Measurements from ENCODE around the gene SOHLH1.

SOHLH1 gene

GRCh38 chr9:135718616-135719015 lies 19.3 kb upstream of the SOHLH1 start (continued):
- TF ChIP-seq ZNF148 (tag by site-specific recombination; IDR thresholded peaks at IDR 0.05; ENCODE audit: borderline replicate concordance) (no peak), ZSCAN4 (tag by site-specific recombination; IDR thresholded peaks at IDR 0.05) (no peak), ZNF221 (tag by site-specific recombination; IDR thresholded peaks at IDR 0.05; ENCODE audit: borderline replicate concordance) (no peak), BCL11A (tag by site-specific recombination; IDR thresholded peaks at IDR 0.05; ENCODE audit: low read depth) (no peak), ZNF792 (tag by site-specific recombination; IDR thresholded peaks at IDR 0.05) (no peak), ZNF571 (tag by site-specific recombination; IDR thresholded peaks at IDR 0.05) (no peak), ZBTB6 (tag by site-specific recombination; IDR thresholded peaks at IDR 0.05) (peak; percentile 63; the same call in 1 of the 2 replicates)

- H3K36me3 ChIP-seq (ENCODE audit: control insufficient read depth in 2 of 2, insufficient read depth in 1 of 2, low read length in 2 of 2): no peaks in the 10 kb centered on the region
- no peak for TF ChIP-seq ZSCAN16 (tag by site-specific recombination; IDR thresholded peaks at IDR 0.05)
- TF ChIP-seq SALL2 (tag by site-specific recombination; IDR thresholded peaks at IDR 0.05; ENCODE audit: borderline replicate concordance): no peak
- no peak for TF ChIP-seq ZNF830 (tag by site-specific recombination; IDR thresholded peaks at IDR 0.05; ENCODE audit: low read depth)
- TF ChIP-seq ZBTB49 (tag by site-specific recombination; IDR thresholded peaks at IDR 0.05; ENCODE audit: low read depth): no peak
- TF ChIP-seq ZNF596 (tag by site-specific recombination; IDR thresholded peaks at IDR 0.05): no peak
- TF ChIP-seq ZNF169 (tag by site-specific recombination; IDR thresholded peaks at IDR 0.05): no peak
- TF ChIP-seq PRDM1 (tag by site-specific recombination; IDR thresholded peaks at IDR 0.05): no peak
- no peak for TF ChIP-seq ZNF571 (tag by site-specific recombination; IDR thresholded peaks at IDR 0.05)
- no peak for TF ChIP-seq FEZF1 (tag by site-specific recombination; IDR thresholded peaks at IDR 0.05)
- H3K4me1 ChIP-seq (ENCODE audit: control insufficient read depth, insufficient read depth, low read length): no peaks in the 10 kb centered on the region
- ChIA-PET POLR2A (no interaction called here), CTCF (interaction anchor here (1.2 kb wide), 1 partner anchor 111 kb away, joined by 3 read pairs; no protein-coding TSS in a partner anchor)
- H3K27ac ChIP-seq (ENCODE audit: extremely low read depth, low read depth, low read length): no peak overlapping the region
- H3K9me3 ChIP-seq (ENCODE audit: control insufficient read depth, insufficient read depth, low read depth, low read length): no peaks in the 10 kb centered on the region
- H3K4me3 ChIP-seq (ENCODE audit: low read depth, low read length): no peak overlapping the region
Observed at GRCh38 chr9:135717410-135717809, 18.1 kb upstream of the SOHLH1 start.

- Histone ChIP-seq H3K4me3 (ENCODE audit: low read depth, low read length) (no peak overlapping the region), H3K4me1 (ENCODE audit: control insufficient read depth, insufficient read depth, low read length) (no peaks in the 10 kb centered on the region), H3K36me3 (ENCODE audit: control insufficient read depth in 2 of 2, insufficient read depth in 1 of 2, low read length in 2 of 2) (no peaks in the 10 kb centered on the region), H3K27ac (ENCODE audit: extremely low read depth, low read depth, low read length) (no peak overlapping the region), H3K9me3 (ENCODE audit: control insufficient read depth, insufficient read depth, low read depth, low read length) (no peaks in the 10 kb centered on the region)
- ChIA-PET POLR2A (no interaction called here), CTCF (interaction anchor here (1.2 to 1.4 kb wide), 4 partner anchors 10 to 109 kb away, joined by 3 to 4 read pairs (median 3); no protein-coding TSS in a partner anchor)
- no peak for TF ChIP-seq TSHZ1 (tag by site-specific recombination; IDR thresholded peaks at IDR 0.05; ENCODE audit: borderline replicate concordance)
- no peak for TF ChIP-seq WT1 (tag by site-specific recombination; IDR thresholded peaks at IDR 0.05)
- TF ChIP-seq ZNF335 (tag by site-specific recombination; conservative IDR thresholded peaks at IDR 0.05): no peak
- TF ChIP-seq ZSCAN23 (tag by site-specific recombination; IDR thresholded peaks at IDR 0.05): no peak
- no peak for TF ChIP-seq ZNF555 (tag by site-specific recombination; conservative IDR thresholded peaks at IDR 0.05)
- no peak for TF ChIP-seq TCF7L2 (IDR thresholded peaks at IDR 0.05; ENCODE audit: borderline replicate concordance, low read depth, low read length)
- TF ChIP-seq ZNF610 (tag by site-specific recombination; IDR thresholded peaks at IDR 0.05; ENCODE audit: borderline replicate concordance): no peak
- TF ChIP-seq PRDM1 (tag by site-specific recombination; IDR thresholded peaks at IDR 0.05): no peak
Observed at GRCh38 chr9:135716045-135716444, 16.8 kb upstream of the SOHLH1 start.
